OCI-LY7 (cell line): ENCODE results near the gene ESPNL.

Experiments used
- CTCF ChIP-seq: fragments of 200-600 bp; sonication (generic); conservative IDR thresholded peaks from 2 replicates; pipeline ENCODE4 v1.5.1; 2014; ENCODE audit warnings: mild to moderate bottlenecking, antibody characterized with exemption, low read length, moderate library complexity, mixed read lengths
- EZH2phosphoT487 ChIP-seq: fragments of 200-600 bp; sonication (generic); IDR thresholded peaks from 2 replicates; pipeline ENCODE4 v1.6.1; 2018; ENCODE audit warnings: low read depth, borderline replicate concordance, mild to moderate bottlenecking, mixed run types, antibody characterized with exemption, low read length, moderate library complexity, mixed read lengths

GRCh38 chr2:238154570-238154969 is 54.4 kb downstream of the ESPNL start:
- no peak for TF ChIP-seq CTCF
- TF ChIP-seq EZH2phosphoT487, result no peak
